PC-3 (cell line): ENCODE results near the gene EPN1.

ENCODE experiments used
- EZH2 ChIP-seq: fragments of 300-600 bp; sonication (generic); IDR thresholded peaks from one replicate; pipeline ENCODE4 v1.6.1; 2017; ENCODE audit warnings: antibody characterized with exemption, mild to moderate bottlenecking, low read length; ENCODE audit not compliant: unreplicated experiment
- TF ChIP-seq, protein P1 (sequence below): fragments of 300-600 bp; sonication (generic); conservative IDR thresholded peaks from 2 replicates; pipeline ENCODE4 v1.5.1; 2017; ENCODE audit warnings: antibody characterized with exemption, low read depth, mild to moderate bottlenecking, low read length

DNA sequence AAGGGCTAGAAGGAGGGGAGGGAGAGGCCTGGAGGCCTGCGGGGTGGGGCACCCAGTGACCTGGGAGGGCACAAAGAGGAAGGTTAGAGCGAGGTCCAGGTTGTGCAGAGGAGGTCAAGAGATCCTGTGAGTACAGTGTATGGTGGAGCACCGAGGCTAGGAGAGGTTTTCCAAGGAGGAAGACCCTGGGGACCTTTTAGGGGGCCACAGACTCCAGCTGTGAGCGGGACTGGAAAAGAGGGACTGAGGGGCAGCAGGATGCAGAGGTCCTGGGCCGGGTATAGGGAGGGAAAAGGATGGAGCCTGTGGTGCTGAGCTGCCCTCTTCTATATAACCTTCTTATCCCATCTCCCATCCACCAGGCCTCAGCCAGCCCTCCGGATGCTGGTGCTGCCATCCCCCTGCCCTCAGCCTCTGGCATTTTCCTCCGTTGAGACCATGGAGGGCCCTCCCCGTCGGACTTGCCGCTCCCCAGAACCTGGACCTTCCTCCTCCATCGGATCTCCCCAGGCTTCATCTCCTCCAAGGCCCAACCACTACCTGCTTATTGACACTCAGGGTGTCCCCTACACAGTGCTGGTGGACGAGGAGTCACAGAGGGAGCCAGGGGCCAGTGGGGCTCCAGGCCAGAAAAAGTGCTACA, 30.7 kb upstream of the EPN1 start:
- no peak for TF ChIP-seq EZH2
- TF ChIP-seq, protein P1, sequence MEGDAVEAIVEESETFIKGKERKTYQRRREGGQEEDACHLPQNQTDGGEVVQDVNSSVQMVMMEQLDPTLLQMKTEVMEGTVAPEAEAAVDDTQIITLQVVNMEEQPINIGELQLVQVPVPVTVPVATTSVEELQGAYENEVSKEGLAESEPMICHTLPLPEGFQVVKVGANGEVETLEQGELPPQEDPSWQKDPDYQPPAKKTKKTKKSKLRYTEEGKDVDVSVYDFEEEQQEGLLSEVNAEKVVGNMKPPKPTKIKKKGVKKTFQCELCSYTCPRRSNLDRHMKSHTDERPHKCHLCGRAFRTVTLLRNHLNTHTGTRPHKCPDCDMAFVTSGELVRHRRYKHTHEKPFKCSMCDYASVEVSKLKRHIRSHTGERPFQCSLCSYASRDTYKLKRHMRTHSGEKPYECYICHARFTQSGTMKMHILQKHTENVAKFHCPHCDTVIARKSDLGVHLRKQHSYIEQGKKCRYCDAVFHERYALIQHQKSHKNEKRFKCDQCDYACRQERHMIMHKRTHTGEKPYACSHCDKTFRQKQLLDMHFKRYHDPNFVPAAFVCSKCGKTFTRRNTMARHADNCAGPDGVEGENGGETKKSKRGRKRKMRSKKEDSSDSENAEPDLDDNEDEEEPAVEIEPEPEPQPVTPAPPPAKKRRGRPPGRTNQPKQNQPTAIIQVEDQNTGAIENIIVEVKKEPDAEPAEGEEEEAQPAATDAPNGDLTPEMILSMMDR = no peak
